ENCODE results near the gene ZSWIM4.

ZSWIM4 gene

DNA sequence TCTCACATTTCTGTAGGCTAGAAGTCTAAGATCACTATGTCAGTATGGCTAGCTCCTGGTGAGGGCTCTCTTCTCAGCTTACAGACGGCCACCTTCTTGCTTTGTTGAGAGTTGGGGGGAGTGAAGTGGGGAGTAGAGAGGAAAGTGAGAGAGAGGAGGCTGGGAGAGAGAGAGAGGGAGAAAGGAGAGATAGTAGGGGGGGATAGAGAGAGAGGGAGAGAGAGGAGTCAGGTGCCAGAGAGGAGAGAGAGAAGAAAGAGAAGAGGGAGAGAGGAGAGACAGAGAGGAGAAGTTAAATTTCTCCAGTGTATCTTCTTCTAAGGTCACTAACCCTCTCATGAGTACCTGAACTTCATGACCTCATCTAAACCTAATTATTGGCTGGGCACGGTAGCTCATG is 28.7 kb downstream of the ZSWIM4 start:
- H3K36me3 ChIP-seq (ENCODE audit: control insufficient read depth, insufficient read depth, low read length): no peaks in the 10 kb centered on the region
- no peaks in the 10 kb centered on the region for H3K9me3 ChIP-seq (ENCODE audit: control insufficient read depth, low read length)
- no peaks in the 10 kb centered on the region for H3K4me1 ChIP-seq (ENCODE audit: control insufficient read depth, insufficient read depth, low read length, poor library complexity, severe bottlenecking)

DNA sequence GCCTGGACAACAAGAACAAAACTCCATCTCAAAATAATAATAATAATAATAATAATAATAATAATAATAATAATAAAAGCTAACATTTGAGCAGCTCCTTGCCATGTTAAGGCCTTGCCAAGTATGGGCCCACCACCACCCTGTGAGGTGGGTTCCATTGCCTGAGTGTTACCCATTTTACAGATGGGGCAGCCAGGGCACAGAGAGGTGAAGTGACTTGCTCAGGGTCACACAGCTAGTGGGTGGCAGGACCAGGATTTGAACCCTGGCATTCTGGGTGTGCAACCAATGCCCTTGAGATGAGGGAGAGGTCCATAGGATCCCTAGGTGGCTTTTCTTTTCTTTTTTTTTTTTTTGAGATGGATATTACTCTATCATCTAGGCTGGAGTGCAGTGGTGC is 29.5 kb downstream of the ZSWIM4 start:
- Histone ChIP-seq H3K4me1 (ENCODE audit: control insufficient read depth, insufficient read depth, low read length, poor library complexity, severe bottlenecking) (no peaks in the 10 kb centered on the region), H3K9me3 (ENCODE audit: control insufficient read depth, low read length) (no peaks in the 10 kb centered on the region), H3K27ac (ENCODE audit: insufficient read depth, low read length, poor library complexity, severe bottlenecking) (no peak overlapping the region), H3K27me3 (replicated peaks; ENCODE audit: control insufficient read depth, insufficient read depth, low read length, poor library complexity, severe bottlenecking) (no peaks in the 10 kb centered on the region), H3K36me3 (ENCODE audit: control insufficient read depth, insufficient read depth, low read length) (no peaks in the 10 kb centered on the region), H3K4me3 (ENCODE audit: insufficient read depth, low read depth, low read length, poor library complexity, severe bottlenecking) (no peak overlapping the region)
- no peak for DNase-seq

More for the DNA sequence above, 28.7 kb downstream of the ZSWIM4 start:
- H3K27me3 ChIP-seq (replicated peaks; ENCODE audit: control insufficient read depth, insufficient read depth, low read length, poor library complexity, severe bottlenecking): no peaks in the 10 kb centered on the region
- no peak overlapping the region for H3K27ac ChIP-seq (ENCODE audit: insufficient read depth, low read length, poor library complexity, severe bottlenecking)
- no peak overlapping the region for H3K4me3 ChIP-seq (ENCODE audit: insufficient read depth, low read depth, low read length, poor library complexity, severe bottlenecking)
- DNase-seq: no peak

DNA sequence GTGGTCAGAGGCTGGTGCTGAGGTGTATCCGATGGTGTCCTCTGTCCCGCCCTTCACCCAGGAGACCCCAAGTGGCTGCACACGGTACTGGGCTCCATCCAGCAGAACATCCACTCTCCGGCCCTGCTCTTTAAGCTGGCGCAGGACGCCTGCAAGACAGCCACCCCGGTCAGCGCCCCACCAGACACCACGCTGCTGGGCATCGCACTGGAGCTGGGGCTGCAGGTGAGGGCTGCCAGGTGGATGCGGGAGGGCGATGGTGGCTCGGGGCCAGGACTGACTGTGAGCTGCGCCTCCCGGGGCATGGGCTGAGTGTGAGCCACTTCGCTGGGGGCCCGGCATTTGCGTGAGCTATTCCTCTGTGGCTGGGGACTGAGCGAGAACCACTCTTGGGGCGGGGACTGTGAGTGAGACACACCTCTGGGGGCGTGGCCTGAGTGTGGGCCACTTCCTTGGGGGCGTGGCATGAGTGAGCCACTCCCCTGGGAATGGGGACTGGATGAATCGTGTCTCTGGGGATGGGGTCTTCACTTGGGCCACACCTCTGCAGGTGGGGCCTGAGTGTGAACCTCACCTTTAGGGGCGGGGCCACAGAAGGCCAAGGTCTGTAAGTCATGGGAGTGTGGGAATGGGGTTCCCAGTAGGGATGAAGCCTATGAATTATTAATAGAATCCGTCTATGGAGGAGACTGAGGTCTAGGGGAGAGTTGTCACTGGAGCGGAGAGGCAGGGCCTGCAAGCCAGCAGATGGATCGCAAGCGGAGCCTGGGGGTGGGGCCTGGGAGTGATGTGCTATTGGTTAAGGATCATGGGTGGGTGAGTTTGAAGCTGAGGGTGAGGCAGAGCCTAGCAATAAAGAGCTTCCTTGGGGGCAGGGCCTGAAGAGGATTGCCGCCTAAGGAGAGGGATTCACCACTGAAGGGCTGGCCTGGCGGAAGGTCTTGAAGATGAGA is 30.5 kb downstream of the ZSWIM4 start:
- no peak for DNase-seq

DNA sequence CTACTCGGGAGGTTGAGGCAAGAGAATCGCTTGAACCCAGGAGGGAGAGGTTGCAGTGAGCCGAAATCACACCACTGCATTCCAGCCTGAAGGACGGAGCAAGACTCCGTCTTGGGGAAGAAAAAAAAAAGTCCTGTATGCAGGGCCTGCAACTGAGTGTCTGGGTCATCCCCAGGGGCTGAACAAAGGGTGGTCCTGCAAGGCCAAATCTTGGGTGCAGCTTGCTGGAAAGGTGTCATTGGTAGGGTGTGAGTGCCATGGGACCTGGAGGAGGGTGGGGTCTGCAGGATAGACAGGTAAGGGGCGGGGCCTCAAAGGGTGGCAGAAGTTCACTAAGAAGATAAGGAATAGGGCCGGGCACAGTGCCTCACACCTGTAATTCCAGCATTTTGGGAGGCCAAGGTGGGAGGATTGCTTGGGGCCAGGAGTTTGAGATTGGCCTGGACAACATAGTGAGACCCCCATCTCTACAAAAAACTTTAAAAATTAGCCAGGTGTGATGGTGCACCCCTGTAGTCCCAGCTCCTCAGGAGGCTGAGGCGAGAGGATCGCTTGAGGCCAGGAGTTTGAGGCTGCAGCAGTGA is 31.5 kb downstream of the ZSWIM4 start:
- no peaks in the 10 kb centered on the region for H3K4me1 ChIP-seq (ENCODE audit: control insufficient read depth, insufficient read depth, low read length, poor library complexity, severe bottlenecking)
- no peak overlapping the region for H3K27ac ChIP-seq (ENCODE audit: insufficient read depth, low read length, poor library complexity, severe bottlenecking)
- H3K4me3 ChIP-seq (ENCODE audit: insufficient read depth, low read depth, low read length, poor library complexity, severe bottlenecking): no peak overlapping the region
- DNase-seq: no peak
- no peaks in the 10 kb centered on the region for H3K27me3 ChIP-seq (replicated peaks; ENCODE audit: control insufficient read depth, insufficient read depth, low read length, poor library complexity, severe bottlenecking)
- H3K36me3 ChIP-seq (ENCODE audit: control insufficient read depth, insufficient read depth, low read length): peaks cover 9% of the 10 kb centered on the region
- no peaks in the 10 kb centered on the region for H3K9me3 ChIP-seq (ENCODE audit: control insufficient read depth, low read length)

More for the DNA sequence above, 30.5 kb downstream of the ZSWIM4 start:
- Histone ChIP-seq H3K4me1 (ENCODE audit: control insufficient read depth, insufficient read depth, low read length, poor library complexity, severe bottlenecking) (no peaks in the 10 kb centered on the region), H3K27ac (ENCODE audit: insufficient read depth, low read length, poor library complexity, severe bottlenecking) (no peak overlapping the region), H3K4me3 (ENCODE audit: insufficient read depth, low read depth, low read length, poor library complexity, severe bottlenecking) (no peak overlapping the region), H3K36me3 (ENCODE audit: control insufficient read depth, insufficient read depth, low read length) (peaks cover 4% of the 10 kb centered on the region), H3K9me3 (ENCODE audit: control insufficient read depth, low read length) (no peaks in the 10 kb centered on the region), H3K27me3 (replicated peaks; ENCODE audit: control insufficient read depth, insufficient read depth, low read length, poor library complexity, severe bottlenecking) (no peaks in the 10 kb centered on the region)

DNA sequence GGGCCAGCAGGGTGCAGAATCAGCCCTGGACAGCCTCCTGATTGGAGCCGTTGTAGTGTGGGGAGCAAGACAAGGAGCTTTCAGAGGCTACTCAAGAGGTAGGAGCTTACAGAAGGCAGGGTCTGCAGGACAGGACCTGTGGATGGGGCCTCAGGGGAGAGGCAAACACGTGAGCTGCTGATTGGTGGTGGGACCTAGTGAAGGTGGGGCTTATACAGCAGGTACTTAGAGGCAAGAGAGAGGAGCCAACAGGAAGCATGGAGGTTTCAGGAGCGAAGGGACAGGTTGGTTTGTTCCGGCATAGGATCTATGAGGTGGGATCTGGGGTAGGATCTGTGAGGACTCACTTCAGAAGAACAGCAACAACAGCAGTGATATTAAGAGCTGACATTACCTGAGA is 32.4 kb downstream of the ZSWIM4 start:
- Histone ChIP-seq H3K27ac (ENCODE audit: insufficient read depth, low read length, poor library complexity, severe bottlenecking) (no peak overlapping the region), H3K27me3 (replicated peaks; ENCODE audit: control insufficient read depth, insufficient read depth, low read length, poor library complexity, severe bottlenecking) (no peaks in the 10 kb centered on the region), H3K9me3 (ENCODE audit: control insufficient read depth, low read length) (no peaks in the 10 kb centered on the region), H3K4me1 (ENCODE audit: control insufficient read depth, insufficient read depth, low read length, poor library complexity, severe bottlenecking) (no peaks in the 10 kb centered on the region), H3K4me3 (ENCODE audit: insufficient read depth, low read depth, low read length, poor library complexity, severe bottlenecking) (no peak overlapping the region), H3K36me3 (ENCODE audit: control insufficient read depth, insufficient read depth, low read length) (peaks cover 9% of the 10 kb centered on the region)
- no peak for DNase-seq

DNA sequence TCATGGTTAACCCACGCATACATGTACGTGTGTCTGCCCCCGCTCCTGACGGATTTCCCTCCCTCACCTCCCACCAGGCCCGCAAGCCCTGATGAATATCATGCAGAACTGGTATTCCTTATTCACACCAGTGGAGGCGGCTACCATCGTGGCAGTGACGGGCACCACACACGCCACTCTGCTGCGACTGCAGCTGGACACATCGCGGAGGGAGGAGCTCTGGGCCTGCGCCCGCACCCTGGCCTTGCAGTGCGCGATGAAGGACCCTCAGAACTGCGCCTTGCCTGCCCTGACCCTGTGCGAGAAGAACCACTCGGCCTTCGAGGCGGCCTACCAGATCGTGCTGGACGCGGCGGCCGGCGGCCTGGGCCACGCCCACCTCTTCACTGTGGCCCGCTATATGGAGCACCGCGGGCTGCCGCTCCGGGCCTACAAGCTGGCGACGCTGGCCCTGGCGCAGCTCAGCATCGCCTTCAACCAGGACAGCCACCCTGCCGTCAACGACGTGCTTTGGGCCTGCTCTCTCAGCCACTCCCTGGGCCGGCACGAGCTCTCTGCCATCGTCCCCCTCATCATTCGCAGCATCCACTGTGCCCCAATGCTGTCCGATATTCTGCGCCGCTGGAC is 35.0 kb downstream of the ZSWIM4 start:
- H3K27ac ChIP-seq (ENCODE audit: insufficient read depth, low read length, poor library complexity, severe bottlenecking): no peak overlapping the region
- no peaks in the 10 kb centered on the region for H3K9me3 ChIP-seq (ENCODE audit: control insufficient read depth, low read length)
- peaks cover 11% of the 10 kb centered on the region for H3K4me1 ChIP-seq (ENCODE audit: control insufficient read depth, insufficient read depth, low read length, poor library complexity, severe bottlenecking)
- peak in 1 of 3 donors; percentile 26 for DNase-seq
- H3K27me3 ChIP-seq (replicated peaks; ENCODE audit: control insufficient read depth, insufficient read depth, low read length, poor library complexity, severe bottlenecking): no peaks in the 10 kb centered on the region
- H3K36me3 ChIP-seq (ENCODE audit: control insufficient read depth, insufficient read depth, low read length): peaks cover 9% of the 10 kb centered on the region
- H3K4me3 ChIP-seq (ENCODE audit: insufficient read depth, low read depth, low read length, poor library complexity, severe bottlenecking): no peak overlapping the region

DNA sequence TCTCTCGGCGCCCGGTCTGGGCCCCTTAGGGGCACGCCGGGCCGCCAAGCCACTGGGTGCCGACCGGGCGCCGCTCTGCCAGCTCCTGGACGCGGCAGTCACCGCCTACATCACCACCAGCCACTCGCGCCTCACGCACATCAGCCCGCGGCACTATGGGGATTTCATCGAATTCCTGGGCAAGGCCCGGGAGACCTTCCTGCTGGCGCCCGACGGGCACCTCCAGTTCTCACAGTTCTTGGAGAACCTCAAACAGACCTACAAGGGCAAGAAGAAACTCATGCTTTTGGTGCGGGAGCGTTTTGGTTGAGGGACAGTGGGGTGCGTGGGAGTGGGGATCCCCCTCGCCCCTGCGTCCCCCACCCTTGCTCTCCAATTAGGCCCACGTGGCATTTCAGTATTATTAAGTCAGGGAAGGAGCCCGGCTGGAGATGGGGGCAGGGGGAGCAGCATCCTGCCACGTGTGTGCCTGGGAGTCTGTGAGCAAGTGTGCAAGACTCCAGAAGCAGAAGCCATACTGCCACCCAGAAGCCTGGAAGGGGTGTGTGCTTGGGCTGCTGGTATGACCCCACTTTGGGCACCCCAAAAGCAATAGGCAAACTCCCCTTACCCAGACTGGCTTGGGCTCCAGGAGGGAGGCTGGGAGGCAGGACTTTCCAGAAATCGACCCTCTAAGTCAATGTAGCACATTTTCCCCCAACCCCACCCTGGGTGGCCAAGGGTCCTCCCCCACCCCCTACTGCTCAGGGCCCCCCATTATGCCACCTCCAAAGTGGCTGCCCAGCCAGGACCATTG is 35.7 kb downstream of the ZSWIM4 start:
- peaks cover 16% of the 10 kb centered on the region for H3K4me1 ChIP-seq (ENCODE audit: control insufficient read depth, insufficient read depth, low read length, poor library complexity, severe bottlenecking)
- no peak overlapping the region for H3K4me3 ChIP-seq (ENCODE audit: insufficient read depth, low read depth, low read length, poor library complexity, severe bottlenecking)
- peaks cover 13% of the 10 kb centered on the region for H3K36me3 ChIP-seq (ENCODE audit: control insufficient read depth, insufficient read depth, low read length)
- H3K27me3 ChIP-seq (replicated peaks; ENCODE audit: control insufficient read depth, insufficient read depth, low read length, poor library complexity, severe bottlenecking): no peaks in the 10 kb centered on the region
- no peaks in the 10 kb centered on the region for H3K9me3 ChIP-seq (ENCODE audit: control insufficient read depth, low read length)
- H3K27ac ChIP-seq (ENCODE audit: insufficient read depth, low read length, poor library complexity, severe bottlenecking): peak overlapping the region; percentile 11
- DNase-seq: peak in 1 of 3 donors; percentile 48

DNA sequence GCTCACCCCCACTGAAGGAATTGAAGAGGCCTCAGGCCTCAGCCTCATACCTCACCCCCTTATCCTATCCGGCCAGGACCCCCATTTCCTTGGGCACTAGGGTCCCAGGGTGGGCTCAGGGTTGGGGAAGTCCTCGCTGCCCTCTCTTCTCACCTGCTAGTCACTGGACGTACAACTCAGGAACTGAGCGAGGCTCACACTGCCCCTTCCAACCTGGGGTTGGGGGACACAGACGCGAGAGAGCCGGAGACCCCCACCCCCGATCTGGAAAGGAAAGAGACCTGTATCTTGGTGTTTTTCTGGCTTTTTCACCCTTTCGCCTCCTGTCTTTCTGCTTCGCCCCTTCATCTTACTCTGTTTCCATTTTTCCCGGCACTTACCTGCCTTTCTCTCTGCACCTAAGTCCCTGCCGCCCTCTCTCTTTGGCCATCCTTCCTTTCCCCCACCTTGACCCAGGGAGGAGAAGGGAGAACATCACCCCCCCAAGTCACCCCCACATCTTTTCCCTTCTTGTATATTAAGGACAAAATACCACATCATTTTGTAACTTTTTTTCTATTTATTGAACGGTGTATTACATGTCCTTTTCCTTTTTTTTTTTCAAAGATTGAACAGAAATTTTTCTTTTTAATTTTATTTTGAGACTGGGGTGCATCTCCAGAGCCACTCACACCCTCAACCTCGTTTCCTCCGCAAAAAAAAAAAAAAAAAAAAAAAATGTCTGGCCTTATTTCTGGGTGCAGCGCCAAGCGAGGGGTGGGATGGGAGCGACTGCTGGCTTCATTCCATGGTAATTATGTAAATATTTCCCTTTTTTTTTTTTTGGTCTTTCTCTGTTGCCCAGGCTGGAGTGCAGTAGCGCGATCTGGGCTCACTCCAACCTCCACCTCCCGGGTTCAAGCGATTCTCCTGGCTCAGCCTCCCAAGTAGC is 36.6 kb downstream of the ZSWIM4 start:
- peaks cover 24% of the 10 kb centered on the region for H3K4me1 ChIP-seq (ENCODE audit: control insufficient read depth, insufficient read depth, low read length, poor library complexity, severe bottlenecking)
- H3K36me3 ChIP-seq (ENCODE audit: control insufficient read depth, insufficient read depth, low read length): peaks cover 14% of the 10 kb centered on the region
- H3K4me3 ChIP-seq (ENCODE audit: insufficient read depth, low read depth, low read length, poor library complexity, severe bottlenecking): no peak overlapping the region
- H3K27ac ChIP-seq (ENCODE audit: insufficient read depth, low read length, poor library complexity, severe bottlenecking): peak overlapping the region; percentile 11
- H3K27me3 ChIP-seq (replicated peaks; ENCODE audit: control insufficient read depth, insufficient read depth, low read length, poor library complexity, severe bottlenecking): no peaks in the 10 kb centered on the region
- no peaks in the 10 kb centered on the region for H3K9me3 ChIP-seq (ENCODE audit: control insufficient read depth, low read length)
- no peak for DNase-seq
